Activated T-helper 2 cell treated with anti-CD3 and anti-CD28 coated beads, Interferon-gamma antibody, Interleukin-2, Interleukin-4, amounts not matched to agents 10 μg/mL and 5 μg/mL and 100 μg/mL, durations not matched to agents 14 hours and 24 hours and 36 hours (primary cell): ENCODE results near the gene POLR2F. TPM values are rescaled to one million over a fixed set of nuclear protein-coding genes. Genes with fewer than 3 reads are reported as not detected.

ENCODE experiments used
- DNase-seq: peaks from one replicate; pipeline ENCODE4 v3.0.0; 2021; ENCODE audit warnings: low spot score
- H3K27ac Mint-ChIP-seq: one replicate; pipeline ENCODE4 v1.8.0; 2021; ENCODE audit warnings: mixed read lengths
- H3K27me3 Mint-ChIP-seq: one replicate; pipeline ENCODE4 v1.8.0; 2021; ENCODE audit warnings: low read depth, mixed read lengths
- H3K36me3 Mint-ChIP-seq: one replicate; pipeline ENCODE4 v1.8.0; 2021; ENCODE audit warnings: low read depth, mixed read lengths
- H3K4me1 Mint-ChIP-seq: one replicate; pipeline ENCODE4 v1.8.0; 2021; ENCODE audit warnings: low read depth, mixed read lengths
- H3K4me3 Mint-ChIP-seq: one replicate; pipeline ENCODE4 v1.8.0; 2021; ENCODE audit warnings: low read depth, mild to moderate bottlenecking, moderate library complexity, mixed read lengths
- H3K9me3 Mint-ChIP-seq: one replicate; pipeline ENCODE4 v1.8.0; 2021; ENCODE audit warnings: mixed read lengths
- intact Hi-C: fragments of 100-400 bp; cut with micrococcal nuclease; formaldehyde crosslinking; loops from one replicate; pipeline ENCODE4 v1.15.1; 2023
- total RNA-seq: library from RNA; stranded (reverse); gene quantifications from 2 replicates; pipeline ENCODE4 v1.2.3, GENCODE V29; 2022

The POLR2F gene
- total RNA-seq, 1 donor from 2014 or later = 92.6 TPM

- H3K9me3 Mint-ChIP-seq = no peaks in the 10 kb centered on the region
- DNase-seq = no peak
- peaks cover 7% of the 10 kb centered on the region for H3K36me3 Mint-ChIP-seq
- no peak overlapping the region for H3K27ac Mint-ChIP-seq
- H3K27me3 Mint-ChIP-seq = no peaks in the 10 kb centered on the region
- H3K4me3 Mint-ChIP-seq = no peak overlapping the region
- peaks cover 5% of the 10 kb centered on the region for H3K4me1 Mint-ChIP-seq
- intact Hi-C loops = no loop called here
Measured at GRCh38 chr22:37916311-37916710, 37.2 kb upstream of the POLR2F start.

- H3K36me3 Mint-ChIP-seq = peaks cover 10% of the 10 kb centered on the region
- H3K4me1 Mint-ChIP-seq = peaks cover 5% of the 10 kb centered on the region
- H3K9me3 Mint-ChIP-seq = no peaks in the 10 kb centered on the region
- no peak overlapping the region for H3K4me3 Mint-ChIP-seq
- DNase-seq = no peak
- intact Hi-C loops = no loop called here
- H3K27ac Mint-ChIP-seq = no peak overlapping the region
- H3K27me3 Mint-ChIP-seq = no peaks in the 10 kb centered on the region
Measured at GRCh38 chr22:37917874-37918548, 35.5 kb upstream of the POLR2F start.

- no peak overlapping the region for H3K27ac Mint-ChIP-seq
- intact Hi-C loops = no loop called here
Measured at GRCh38 chr22:37918580-37919270, 34.8 kb upstream of the POLR2F start.

DNA sequence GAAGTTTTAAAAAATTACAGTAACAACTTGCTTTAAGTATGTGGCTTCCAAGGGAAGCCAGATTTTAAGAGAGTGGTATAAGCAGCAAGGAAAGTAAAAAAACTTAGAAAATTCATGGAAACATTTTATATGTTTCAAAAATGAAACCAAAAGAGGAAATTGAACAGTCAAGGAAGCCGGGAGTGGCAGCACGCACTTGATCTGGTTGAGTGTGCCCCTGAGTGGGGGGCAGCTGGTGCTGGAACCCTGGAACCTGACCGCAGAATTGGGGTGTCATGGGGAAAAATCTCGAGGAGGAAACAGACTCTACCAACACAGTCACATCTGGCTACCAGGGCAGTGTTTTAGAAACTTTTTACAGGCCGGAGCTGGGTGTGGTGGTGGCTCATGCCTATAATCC is 33.4 kb upstream of the POLR2F start:
- Mint-ChIP-seq H3K27ac (peak overlapping the region; percentile 82), H3K9me3 (no peaks in the 10 kb centered on the region), H3K27me3 (no peaks in the 10 kb centered on the region), H3K4me3 (peak overlapping the region; percentile 47), H3K36me3 (peaks cover 11% of the 10 kb centered on the region), H3K4me1 (peaks cover 5% of the 10 kb centered on the region)
- intact Hi-C loops = no loop called here
- no peak for DNase-seq

More at GRCh38 chr22:37918580-37919270, 34.8 kb upstream of the POLR2F start:
- peaks cover 11% of the 10 kb centered on the region for H3K36me3 Mint-ChIP-seq
- H3K27me3 Mint-ChIP-seq = no peaks in the 10 kb centered on the region
- no peak overlapping the region for H3K4me3 Mint-ChIP-seq
- peaks cover 5% of the 10 kb centered on the region for H3K4me1 Mint-ChIP-seq
- no peak for DNase-seq
- H3K9me3 Mint-ChIP-seq = no peaks in the 10 kb centered on the region

DNA sequence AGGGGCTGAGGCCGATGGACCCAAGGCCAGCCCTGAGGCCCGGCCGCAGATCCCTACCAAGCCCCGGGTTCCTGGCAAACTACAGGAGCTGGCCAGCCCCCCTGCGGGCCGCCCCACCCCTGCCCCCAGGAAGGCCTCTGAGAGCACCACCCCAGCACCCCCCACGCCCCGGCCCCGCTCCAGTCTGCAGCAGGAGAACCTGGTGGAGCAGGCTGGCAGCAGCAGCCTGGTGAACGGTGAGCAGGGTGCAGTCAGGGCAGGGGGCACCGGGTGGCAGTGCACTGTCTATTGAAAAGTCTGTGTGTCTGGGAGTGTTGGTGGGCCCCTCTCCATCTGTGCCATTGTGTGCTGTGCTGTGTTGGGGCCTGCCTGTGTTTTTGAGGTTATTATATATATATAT is 31.3 kb upstream of the POLR2F start:
- no peak overlapping the region for H3K27ac Mint-ChIP-seq
- peaks cover 11% of the 10 kb centered on the region for H3K36me3 Mint-ChIP-seq
- H3K9me3 Mint-ChIP-seq = no peaks in the 10 kb centered on the region
- DNase-seq = no peak
- intact Hi-C loops = no loop called here
- H3K27me3 Mint-ChIP-seq = no peaks in the 10 kb centered on the region
- H3K4me3 Mint-ChIP-seq = no peak overlapping the region
- H3K4me1 Mint-ChIP-seq = peaks cover 5% of the 10 kb centered on the region

DNA sequence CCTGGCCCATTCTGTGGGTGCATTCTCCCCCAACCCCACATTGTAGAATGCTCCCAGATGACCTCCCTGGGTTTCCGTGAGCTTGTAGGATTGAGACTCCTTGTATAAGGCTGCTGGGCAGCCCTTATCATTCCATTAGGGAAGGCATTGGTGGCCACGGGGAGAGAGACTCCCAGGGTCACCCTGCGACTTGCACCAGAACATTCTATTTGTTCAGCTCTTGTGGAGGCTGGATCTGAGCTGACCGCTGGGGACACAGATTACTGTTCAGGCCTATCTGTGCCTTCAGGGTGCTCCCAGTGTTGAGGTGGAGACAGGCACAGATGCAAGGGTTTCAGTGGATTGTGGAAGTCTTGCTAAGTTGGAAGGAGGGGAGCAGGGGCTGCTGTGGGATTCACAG is 29.6 kb upstream of the POLR2F start:
- DNase-seq = no peak
- H3K4me3 Mint-ChIP-seq = no peak overlapping the region
- H3K9me3 Mint-ChIP-seq = no peaks in the 10 kb centered on the region
- no peaks in the 10 kb centered on the region for H3K27me3 Mint-ChIP-seq
- peaks cover 5% of the 10 kb centered on the region for H3K4me1 Mint-ChIP-seq
- H3K27ac Mint-ChIP-seq = no peak overlapping the region
- H3K36me3 Mint-ChIP-seq = peaks cover 16% of the 10 kb centered on the region
- intact Hi-C loops = no loop called here

DNA sequence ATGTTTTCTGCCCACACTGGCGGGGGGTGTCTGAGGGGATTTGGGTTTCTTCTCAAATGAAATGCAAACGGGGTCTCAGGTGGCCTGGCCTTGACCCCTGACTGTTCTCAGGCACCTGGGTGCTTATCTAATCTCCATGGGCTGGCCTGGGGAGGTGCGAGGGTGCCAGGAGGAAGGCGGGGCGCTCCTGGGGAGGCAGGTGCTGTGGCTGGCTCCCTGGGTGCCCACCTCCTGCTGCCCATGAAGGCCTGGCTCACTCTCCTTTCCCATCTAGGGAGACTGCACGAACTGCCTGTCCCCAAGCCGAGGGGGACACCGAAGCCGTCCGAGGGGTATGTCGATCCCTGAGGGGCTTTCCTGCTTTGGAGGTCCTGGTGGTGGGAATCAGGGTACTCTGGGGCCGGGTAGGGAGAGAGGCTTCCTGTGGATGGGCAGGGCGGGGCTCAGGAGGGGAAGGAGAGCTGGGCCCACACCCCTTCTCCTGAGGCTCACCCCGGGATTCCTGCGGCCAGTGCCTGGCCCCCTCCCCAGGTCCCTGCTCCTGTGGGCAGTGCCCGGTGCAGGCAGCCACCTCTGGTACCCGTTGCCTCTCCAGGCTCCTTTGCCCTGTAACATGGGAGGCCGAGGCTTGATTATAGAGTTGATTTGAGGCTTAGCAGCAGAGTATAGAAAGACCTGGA is 29.0 kb upstream of the POLR2F start:
- Mint-ChIP-seq H3K4me1 (peaks cover 5% of the 10 kb centered on the region), H3K27ac (no peak overlapping the region), H3K4me3 (no peak overlapping the region), H3K9me3 (no peaks in the 10 kb centered on the region), H3K36me3 (peaks cover 19% of the 10 kb centered on the region), H3K27me3 (no peaks in the 10 kb centered on the region)
- DNase-seq = no peak
- intact Hi-C loops = no loop called here

DNA sequence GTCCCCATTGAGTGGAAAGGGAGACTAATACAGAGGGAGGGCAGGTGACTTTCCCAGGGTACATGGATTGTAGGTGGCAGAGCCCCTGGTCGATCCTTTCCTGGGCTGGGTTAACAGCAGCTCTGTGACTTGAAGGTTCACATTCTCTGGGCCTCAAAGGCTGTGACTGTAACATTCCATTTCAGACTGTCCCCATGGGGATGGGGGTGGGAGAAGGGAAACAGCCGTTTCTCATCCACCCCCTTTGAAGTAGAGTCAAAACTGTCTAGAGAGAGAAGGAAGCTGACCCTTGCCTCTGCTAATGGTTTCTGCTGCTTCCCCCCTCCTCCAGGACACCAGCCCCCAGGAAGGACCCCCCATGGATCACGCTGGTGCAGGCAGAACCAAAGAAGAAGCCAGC is 28.2 kb upstream of the POLR2F start:
- Mint-ChIP-seq H3K4me3 (no peak overlapping the region), H3K36me3 (peaks cover 14% of the 10 kb centered on the region), H3K27me3 (no peaks in the 10 kb centered on the region), H3K27ac (no peak overlapping the region), H3K9me3 (no peaks in the 10 kb centered on the region), H3K4me1 (no peaks in the 10 kb centered on the region)
- no peak for DNase-seq
- intact Hi-C loops = no loop called here

- no peak overlapping the region for H3K4me3 Mint-ChIP-seq
- H3K4me1 Mint-ChIP-seq = no peaks in the 10 kb centered on the region
- H3K36me3 Mint-ChIP-seq = peaks cover 14% of the 10 kb centered on the region
- no peaks in the 10 kb centered on the region for H3K9me3 Mint-ChIP-seq
- H3K27ac Mint-ChIP-seq = no peak overlapping the region
- no peak for DNase-seq
- H3K27me3 Mint-ChIP-seq = no peaks in the 10 kb centered on the region
- intact Hi-C loops = no loop called here
Measured at GRCh38 chr22:37925767-37926166, 27.7 kb upstream of the POLR2F start.

DNA sequence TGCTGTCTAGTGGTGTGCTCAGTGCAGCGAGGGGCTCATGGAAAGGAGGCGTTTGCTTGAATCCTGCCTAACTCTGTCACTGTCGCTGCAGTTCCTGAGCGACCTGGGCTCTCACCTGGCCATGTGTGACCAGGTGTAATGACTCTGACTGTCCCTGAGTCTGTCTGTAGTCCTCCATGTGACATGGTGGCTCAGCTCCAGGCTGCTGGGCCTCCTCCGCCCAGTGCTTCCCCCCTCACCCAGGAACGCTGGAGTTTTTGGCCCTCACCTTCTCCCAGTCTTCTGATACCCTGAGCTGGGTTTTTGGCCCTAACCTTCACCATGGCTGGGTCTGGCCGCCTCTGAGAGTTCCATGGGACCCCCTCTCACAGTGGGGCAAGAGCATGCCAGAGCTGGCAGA is 27.1 kb upstream of the POLR2F start:
- Mint-ChIP-seq H3K27me3 (no peaks in the 10 kb centered on the region), H3K4me3 (no peak overlapping the region), H3K36me3 (peaks cover 14% of the 10 kb centered on the region), H3K4me1 (no peaks in the 10 kb centered on the region), H3K9me3 (no peaks in the 10 kb centered on the region), H3K27ac (no peak overlapping the region)
- no peak for DNase-seq
- intact Hi-C loops = no loop called here

DNA sequence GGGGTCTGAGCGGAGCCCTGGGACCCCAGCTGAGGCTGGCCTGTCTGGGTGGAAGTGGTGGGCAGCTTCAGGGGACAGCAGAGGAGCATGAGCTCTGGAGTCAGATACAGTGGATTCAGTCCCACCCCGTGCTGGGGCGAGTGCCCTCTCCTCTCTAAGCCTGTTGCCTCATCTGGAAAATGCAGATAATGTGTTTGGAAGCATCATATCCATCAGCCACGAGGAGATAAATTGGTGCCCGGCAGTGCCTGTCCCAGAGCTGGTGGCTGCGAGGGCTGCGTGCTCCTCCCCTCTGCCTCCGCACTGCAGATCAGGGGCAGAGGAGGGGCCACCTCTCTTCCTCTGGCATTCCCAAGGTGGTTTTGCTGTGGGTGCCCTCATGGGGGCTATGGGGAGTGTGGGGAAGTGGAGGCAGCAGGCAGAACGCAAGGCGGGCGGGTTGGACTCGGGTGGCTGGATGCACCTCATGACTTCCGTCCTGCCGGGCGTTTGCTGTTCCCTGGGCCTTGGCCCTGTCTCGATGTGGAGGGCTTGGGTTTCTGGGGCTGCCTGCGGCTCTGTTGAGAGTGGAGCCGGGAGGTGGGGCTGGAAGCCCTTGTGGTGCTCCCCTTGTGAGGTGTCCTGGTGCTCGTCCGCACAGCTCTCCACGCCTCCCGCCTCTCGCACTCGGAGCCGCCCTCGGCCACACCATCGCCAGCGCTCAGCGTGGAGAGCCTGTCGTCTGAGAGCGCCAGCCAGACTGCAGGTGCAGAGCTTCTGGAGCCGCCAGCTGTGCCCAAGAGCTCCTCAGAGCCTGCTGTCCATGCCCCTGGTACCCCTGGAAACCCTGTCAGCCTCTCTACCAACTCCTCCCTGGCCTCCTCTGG is 26.5 kb upstream of the POLR2F start:
- intact Hi-C loops = no loop called here

GRCh38 chr22:37927637-37927936 is 25.9 kb upstream of the POLR2F start:
- Mint-ChIP-seq H3K4me1 (no peaks in the 10 kb centered on the region), H3K9me3 (no peaks in the 10 kb centered on the region), H3K27ac (no peak overlapping the region), H3K36me3 (peaks cover 15% of the 10 kb centered on the region), H3K4me3 (no peak overlapping the region), H3K27me3 (no peaks in the 10 kb centered on the region)
- intact Hi-C loops = no loop called here
- DNase-seq = no peak

More for the DNA sequence above, 26.5 kb upstream of the POLR2F start:
- H3K4me1 Mint-ChIP-seq = no peaks in the 10 kb centered on the region
- H3K36me3 Mint-ChIP-seq = peaks cover 14% of the 10 kb centered on the region
- no peak for DNase-seq
- H3K27ac Mint-ChIP-seq = no peak overlapping the region
- H3K4me3 Mint-ChIP-seq = no peak overlapping the region
- no peaks in the 10 kb centered on the region for H3K27me3 Mint-ChIP-seq
- no peaks in the 10 kb centered on the region for H3K9me3 Mint-ChIP-seq
